ENCODE measurements around the gene CTBP1. TPM values are rescaled to one million over a fixed set of nuclear protein-coding genes. Genes with fewer than 3 reads are reported as not detected.

CTBP1 gene
- total RNA-seq, 1 experiment from 2014 or later, result 136 TPM

GRCh38 chr4:1164444-1164843 lies 84.5 kb downstream of the CTBP1 start:
- no peak overlapping the region for H3K23ac ChIP-seq (ENCODE audit: insufficient read length, low read depth, low read length)
- no peak for DNase-seq
- Mint-ChIP-seq H3K27ac (no peak overlapping the region), H3K36me3 (ENCODE audit: insufficient read depth in 1 of 3, low read depth in 3 of 3) (peaks cover 0 to 2% (median 1%) of the 10 kb centered on the region in 3 experiments; a peak in 3 of 7 replicates), H3K27me3 (ENCODE audit: low read depth) (peaks cover 67% of the 10 kb centered on the region), H3K4me3 (no peak overlapping the region; a peak in 1 of 5 replicates), H3K9me3 (peaks cover 6 to 17% of the 10 kb centered on the region in 2 experiments), H3K4me1 (peaks cover 4% of the 10 kb centered on the region in 2 experiments; a peak in 3 of 4 replicates)
- H4K91ac ChIP-seq (ENCODE audit: insufficient read length, low read depth, low read length), result no peak overlapping the region
- H2BK20ac ChIP-seq (ENCODE audit: low read depth, low read length, poor library complexity, severe bottlenecking), result no peak overlapping the region
- H2BK120ac ChIP-seq (ENCODE audit: low read depth, low read length, poor library complexity, severe bottlenecking), result no peak overlapping the region
- H3K27me3 ChIP-seq (ENCODE audit: insufficient read depth, low read length), result peaks cover 15% of the 10 kb centered on the region; the same call in 1 of the 2 replicates
- no peak overlapping the region for H3T11ph ChIP-seq (ENCODE audit: low read length)
- H2AFZ ChIP-seq (ENCODE audit: low read length), result no peak overlapping the region
- no peaks in the 10 kb centered on the region for H4K20me1 ChIP-seq (ENCODE audit: control insufficient read depth, insufficient read depth, insufficient read length)
- no peak overlapping the region for H3K27ac ChIP-seq (ENCODE audit: insufficient read length, low read depth, low read length)
- no peak overlapping the region for H4K5ac ChIP-seq (ENCODE audit: insufficient read length, low read depth, low read length)
- no peak overlapping the region for H2BK5ac ChIP-seq (ENCODE audit: insufficient read length, low read length)
- no peak overlapping the region for H2BK12ac ChIP-seq (ENCODE audit: insufficient read length, low read depth, low read length)
- WGBS (ENCODE audit: extremely low coverage, insufficient read length, low lambda C conversion rate), result no CpG with 5 or more reads among the region's 5 CpGs
- H3K79me2 ChIP-seq (ENCODE audit: insufficient read depth, low read length), result no peaks in the 10 kb centered on the region
- H2AK5ac ChIP-seq (ENCODE audit: insufficient read length, low read length), result no peak overlapping the region
- H2BK15ac ChIP-seq (ENCODE audit: low read depth, low read length), result no peak overlapping the region
- no peak overlapping the region for H3K14ac ChIP-seq (ENCODE audit: insufficient read depth, low read length)
- H3K9me3 ChIP-seq (ENCODE audit: control insufficient read depth, low read depth, low read length), result no peaks in the 10 kb centered on the region
- no peak overlapping the region for H3K18ac ChIP-seq (ENCODE audit: insufficient read length, low read depth, low read length)
- no peaks in the 10 kb centered on the region for H3K4me1 ChIP-seq (ENCODE audit: insufficient read depth, low read length)
- H3K23me2 ChIP-seq (ENCODE audit: insufficient read length, low read depth, low read length, poor library complexity, severe bottlenecking), result no peaks in the 10 kb centered on the region
- H4K8ac ChIP-seq (replicated peaks; ENCODE audit: insufficient read length, low read depth, low read length), result no peak overlapping the region
- H3K56ac ChIP-seq (ENCODE audit: insufficient read length, low read depth, low read length), result no peak overlapping the region
- no peak overlapping the region for H3K9ac ChIP-seq (ENCODE audit: extremely low read depth, insufficient read length, low read length)
- no peak overlapping the region for H3K4me2 ChIP-seq (ENCODE audit: insufficient read depth, insufficient read length, low read length)
- H3K4ac ChIP-seq (ENCODE audit: low read depth, low read length), result no peak overlapping the region
- no peak for TF ChIP-seq CTCF (conservative IDR thresholded peaks at IDR 0.05)
- no peaks in the 10 kb centered on the region for H3K79me1 ChIP-seq (ENCODE audit: insufficient read depth, low read depth, low read length, poor library complexity, severe bottlenecking)

All from H9 (cell line).